GM08714 (cell line): ENCODE data around the gene CORO1C.
"Not testable (repeated sequence)": the region's sequence is repeated elsewhere in the genome, so short reads cannot be mapped to it uniquely, and the experiment has no call there.

Experiments
- H3K4me3 ChIP-seq: fragments of 200-500 bp; sonication (Bioruptor generic); 2 replicates; pipeline ENCODE4 v1.5.1; 2014; ENCODE audit warnings: mild to moderate bottlenecking, low read length, inconsistent platforms
- ZNF274 ChIP-seq: IDR thresholded peaks from 2 replicates; pipeline ENCODE4 v1.6.1; 2012; ENCODE audit warnings: mild to moderate bottlenecking, low read depth, low read length

CORO1C gene

GRCh38 chr12:108670066-108670631, 61.2 kb downstream of the CORO1C start:
- TF ChIP-seq ZNF274, result no peak

GRCh38 chr12:108668542-108668941, 62.8 kb downstream of the CORO1C start:
- no peak for TF ChIP-seq ZNF274
- H3K4me3 ChIP-seq, result no peak overlapping the region

More at GRCh38 chr12:108670066-108670631, 61.2 kb downstream of the CORO1C start:
- no peak overlapping the region for H3K4me3 ChIP-seq

- H3K4me3 ChIP-seq, result no peak overlapping the region
- TF ChIP-seq ZNF274, result no peak
These were observed 63.3 kb downstream of the CORO1C start for GRCh38 chr12:108668063-108668462.

GRCh38 chr12:108667349-108667748, 64.0 kb downstream of the CORO1C start:
- no peak overlapping the region for H3K4me3 ChIP-seq
- TF ChIP-seq ZNF274, result no peak

GRCh38 chr12:108666401-108666881, 64.9 kb downstream of the CORO1C start:
- no peak overlapping the region for H3K4me3 ChIP-seq
- TF ChIP-seq ZNF274, result no peak

GRCh38 chr12:108665608-108666202, 65.6 kb downstream of the CORO1C start:
- no peak for TF ChIP-seq ZNF274
- H3K4me3 ChIP-seq, result no peak overlapping the region

GRCh38 chr12:108664338-108665258, 66.7 kb downstream of the CORO1C start:
- no peak overlapping the region; the same call in 1 of the 2 replicates for H3K4me3 ChIP-seq
- no peak for TF ChIP-seq ZNF274

- no peak for TF ChIP-seq ZNF274
- H3K4me3 ChIP-seq, result no peak overlapping the region
These were observed 67.8 kb downstream of the CORO1C start for GRCh38 chr12:108663324-108664015.

GRCh38 chr12:108658115-108658514, 73.2 kb downstream of the CORO1C start:
- not testable (repeated sequence) for H3K4me3 ChIP-seq

- no peak overlapping the region for H3K4me3 ChIP-seq
- TF ChIP-seq ZNF274, result no peak
These were observed 74.1 kb downstream of the CORO1C start for GRCh38 chr12:108657130-108657745.

- H3K4me3 ChIP-seq, result not testable (repeated sequence)
These were observed 75.1 kb downstream of the CORO1C start for GRCh38 chr12:108656247-108656646.

GRCh38 chr12:108655812-108656175, 75.5 kb downstream of the CORO1C start:
- H3K4me3 ChIP-seq, result not testable (repeated sequence)

- H3K4me3 ChIP-seq, result not testable (repeated sequence)
These were observed 76.7 kb downstream of the CORO1C start for GRCh38 chr12:108654622-108655021.

- no peak for TF ChIP-seq ZNF274
- H3K4me3 ChIP-seq, result no peak overlapping the region
These were observed 77.4 kb downstream of the CORO1C start for GRCh38 chr12:108653922-108654321.
